BE2C (cell line): ENCODE results near the gene CAPN15.

Experiments
- DNase-seq: peaks from one replicate; pipeline ENCODE4 v3.0.0-alpha.2; 2020
- H3K27me3 ChIP-seq: fragments of 250-450 bp; sonication (Bioruptor Pico); 2 replicates; pipeline ENCODE4 v1.5.1; 2020; ENCODE audit warnings: mild to moderate bottlenecking
- H3K36me3 ChIP-seq: fragments of 250-450 bp; sonication (Bioruptor Pico); 2 replicates; pipeline ENCODE4 v1.5.1; 2020; ENCODE audit warnings: mild to moderate bottlenecking
- H3K4me1 ChIP-seq: fragments of 250-450 bp; sonication (Bioruptor Pico); 2 replicates; pipeline ENCODE4 v1.5.1; 2020
- H3K4me3 ChIP-seq: 2 replicates; pipeline ENCODE4 v1.5.1; 2011; ENCODE audit warnings: low read depth, low read length
- H3K9me3 ChIP-seq: fragments of 250-450 bp; sonication (Bioruptor Pico); 2 replicates; pipeline ENCODE4 v1.5.1; 2020
- CTCF ChIP-seq: IDR thresholded peaks from 2 replicates; pipeline ENCODE4 v1.5.1; 2012; ENCODE audit warnings: mild to moderate bottlenecking, low read depth, low read length

The CAPN15 gene

GRCh38 chr16:575354-576196, 48.1 kb downstream of the CAPN15 start:
- DNase-seq, result no peak
- Histone ChIP-seq H3K27me3 (no peaks in the 10 kb centered on the region), H3K36me3 (peaks cover 47% of the 10 kb centered on the region), H3K9me3 (no peaks in the 10 kb centered on the region), H3K4me1 (peaks cover 7% of the 10 kb centered on the region), H3K4me3 (no peak overlapping the region)
- no peak for TF ChIP-seq CTCF

- TF ChIP-seq CTCF, result no peak
- Histone ChIP-seq H3K9me3 (no peaks in the 10 kb centered on the region), H3K4me3 (no peak overlapping the region), H3K27me3 (no peaks in the 10 kb centered on the region), H3K4me1 (peaks cover 7% of the 10 kb centered on the region), H3K36me3 (peaks cover 47% of the 10 kb centered on the region)
- DNase-seq, result no peak
These were observed 48.8 kb downstream of the CAPN15 start for GRCh38 chr16:576197-576822.

GRCh38 chr16:576823-577201, 49.3 kb downstream of the CAPN15 start:
- Histone ChIP-seq H3K4me3 (no peak overlapping the region), H3K36me3 (peaks cover 46% of the 10 kb centered on the region), H3K27me3 (no peaks in the 10 kb centered on the region), H3K9me3 (no peaks in the 10 kb centered on the region), H3K4me1 (peaks cover 2% of the 10 kb centered on the region)
- peak; percentile 20; the same call in 1 of the 2 replicates for TF ChIP-seq CTCF
- no peak for DNase-seq

GRCh38 chr16:577796-578195, 50.3 kb downstream of the CAPN15 start:
- H3K36me3 ChIP-seq, result peaks cover 41% of the 10 kb centered on the region
- no peak for DNase-seq
- no peaks in the 10 kb centered on the region; the same call in 1 of the 2 replicates for H3K4me1 ChIP-seq
- H3K4me3 ChIP-seq, result no peak overlapping the region
- no peaks in the 10 kb centered on the region for H3K9me3 ChIP-seq
- H3K27me3 ChIP-seq, result no peaks in the 10 kb centered on the region
- TF ChIP-seq CTCF, result no peak

GRCh38 chr16:578232-578869, 50.8 kb downstream of the CAPN15 start:
- no peak overlapping the region for H3K4me3 ChIP-seq
- no peaks in the 10 kb centered on the region for H3K9me3 ChIP-seq
- H3K36me3 ChIP-seq, result peaks cover 36% of the 10 kb centered on the region
- TF ChIP-seq CTCF, result no peak
- no peaks in the 10 kb centered on the region for H3K27me3 ChIP-seq
- no peak for DNase-seq
- H3K4me1 ChIP-seq, result no peaks in the 10 kb centered on the region; the same call in 1 of the 2 replicates
